ENCODE measurements around the gene ARHGEF4. TPM values are rescaled to one million over a fixed set of nuclear protein-coding genes. Genes with fewer than 3 reads are reported as not detected.

Gene ARHGEF4
- total and polyA plus RNA-seq, 5 donors from 2014 or later: 0.22 to 1.7 (median 0.48) TPM; not detected in 1

DNA sequence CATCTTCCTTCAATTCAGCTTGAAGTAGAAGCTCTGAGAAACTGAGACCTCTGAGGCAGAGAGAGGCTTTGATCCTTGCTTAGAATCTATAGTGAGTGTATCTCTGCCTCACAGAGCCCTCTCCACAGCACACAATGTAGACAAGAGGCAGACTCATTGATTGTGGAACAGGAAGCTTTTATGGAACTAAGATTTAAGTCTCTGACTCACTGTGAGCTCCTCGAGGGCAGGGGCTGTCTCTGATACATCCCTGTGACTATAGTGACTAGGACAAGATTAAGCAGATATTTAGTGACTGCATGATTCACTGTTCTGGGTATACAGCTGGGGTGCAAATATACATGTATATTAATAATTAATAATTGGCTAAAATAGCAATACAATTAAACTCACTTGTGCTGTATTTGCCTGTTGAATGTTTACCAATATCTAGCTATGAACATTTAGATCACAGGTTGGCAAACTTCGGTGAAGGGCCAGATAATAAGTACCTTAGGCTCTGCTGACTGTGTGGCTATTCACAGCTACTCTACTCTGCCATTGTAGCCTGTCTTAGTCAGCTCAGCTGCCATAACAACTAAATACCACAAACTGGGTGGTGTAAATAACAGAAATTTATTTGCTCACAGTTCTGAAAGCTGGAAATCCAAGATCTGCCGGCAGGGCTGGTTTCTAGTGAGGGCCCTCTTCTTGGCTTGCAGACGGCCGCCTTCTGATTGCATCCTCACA is 54.4 kb downstream of the ARHGEF4 start:
- DNase-seq: no peak
- Mint-ChIP-seq H3K27me3 (peaks cover 16% of the 10 kb centered on the region), H3K9me3 (peaks cover 0 to 5% (median 0%) of the 10 kb centered on the region in 7 donors), H3K4me3 (no peak overlapping the region), H3K36me3 (no peaks in the 10 kb centered on the region), H3K27ac (no peak overlapping the region), H3K4me1 (no peaks in the 10 kb centered on the region)
- Histone ChIP-seq H3K4me3 (ENCODE audit: low read depth, low read length) (no peak overlapping the region), H3K9me3 (ENCODE audit: control insufficient read depth in 2 of 2, low read length in 2 of 2) (no peaks in the 10 kb centered on the region), H3K36me3 (ENCODE audit: control insufficient read depth, insufficient read depth, low read length) (no peaks in the 10 kb centered on the region), H3K4me1 (ENCODE audit: control insufficient read depth, insufficient read depth, low read length, poor library complexity, severe bottlenecking) (no peaks in the 10 kb centered on the region), H3K27me3 (ENCODE audit: control insufficient read depth, insufficient read depth, low read length) (no peaks in the 10 kb centered on the region), H3K27ac (ENCODE audit: insufficient read depth, low read length, poor library complexity, severe bottlenecking) (no peak overlapping the region)
- ATAC-seq (ENCODE audit: low read depth in 2 of 2): no peak

DNA sequence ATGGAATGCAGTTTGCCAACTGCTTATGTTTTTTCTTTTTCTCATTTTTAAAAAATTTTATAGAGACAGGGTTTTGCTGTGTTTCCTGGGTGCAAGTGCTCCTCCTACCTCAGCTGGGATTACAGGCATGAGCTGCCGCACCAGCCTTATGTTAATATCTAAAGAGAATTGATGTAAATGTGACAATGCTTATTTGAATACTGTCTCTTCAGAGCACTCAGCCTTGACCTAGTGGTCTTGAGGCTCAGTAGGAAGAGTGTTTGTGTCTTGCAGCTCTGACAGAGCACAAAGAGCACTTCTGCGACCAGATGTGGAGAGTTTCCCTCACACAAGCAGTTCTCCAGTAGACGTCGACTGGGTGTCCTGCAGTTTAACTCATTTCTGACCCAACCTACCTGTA is 55.3 kb downstream of the ARHGEF4 start:
- Mint-ChIP-seq H3K4me1 (no peaks in the 10 kb centered on the region), H3K4me3 (no peak overlapping the region), H3K36me3 (no peaks in the 10 kb centered on the region), H3K27me3 (peaks cover 14% of the 10 kb centered on the region), H3K9me3 (peaks cover 0 to 5% (median 0%) of the 10 kb centered on the region in 7 donors), H3K27ac (no peak overlapping the region)
- ATAC-seq (ENCODE audit: low read depth in 2 of 2) (no peak), DNase-seq (no peak)
- Histone ChIP-seq H3K27ac (ENCODE audit: insufficient read depth, low read length, poor library complexity, severe bottlenecking) (no peak overlapping the region), H3K4me3 (ENCODE audit: low read depth, low read length) (no peak overlapping the region), H3K27me3 (ENCODE audit: control insufficient read depth, insufficient read depth, low read length) (no peaks in the 10 kb centered on the region), H3K9me3 (ENCODE audit: control insufficient read depth in 2 of 2, low read length in 2 of 2) (no peaks in the 10 kb centered on the region), H3K36me3 (ENCODE audit: control insufficient read depth, insufficient read depth, low read length) (no peaks in the 10 kb centered on the region), H3K4me1 (ENCODE audit: control insufficient read depth, insufficient read depth, low read length, poor library complexity, severe bottlenecking) (no peaks in the 10 kb centered on the region)

DNA sequence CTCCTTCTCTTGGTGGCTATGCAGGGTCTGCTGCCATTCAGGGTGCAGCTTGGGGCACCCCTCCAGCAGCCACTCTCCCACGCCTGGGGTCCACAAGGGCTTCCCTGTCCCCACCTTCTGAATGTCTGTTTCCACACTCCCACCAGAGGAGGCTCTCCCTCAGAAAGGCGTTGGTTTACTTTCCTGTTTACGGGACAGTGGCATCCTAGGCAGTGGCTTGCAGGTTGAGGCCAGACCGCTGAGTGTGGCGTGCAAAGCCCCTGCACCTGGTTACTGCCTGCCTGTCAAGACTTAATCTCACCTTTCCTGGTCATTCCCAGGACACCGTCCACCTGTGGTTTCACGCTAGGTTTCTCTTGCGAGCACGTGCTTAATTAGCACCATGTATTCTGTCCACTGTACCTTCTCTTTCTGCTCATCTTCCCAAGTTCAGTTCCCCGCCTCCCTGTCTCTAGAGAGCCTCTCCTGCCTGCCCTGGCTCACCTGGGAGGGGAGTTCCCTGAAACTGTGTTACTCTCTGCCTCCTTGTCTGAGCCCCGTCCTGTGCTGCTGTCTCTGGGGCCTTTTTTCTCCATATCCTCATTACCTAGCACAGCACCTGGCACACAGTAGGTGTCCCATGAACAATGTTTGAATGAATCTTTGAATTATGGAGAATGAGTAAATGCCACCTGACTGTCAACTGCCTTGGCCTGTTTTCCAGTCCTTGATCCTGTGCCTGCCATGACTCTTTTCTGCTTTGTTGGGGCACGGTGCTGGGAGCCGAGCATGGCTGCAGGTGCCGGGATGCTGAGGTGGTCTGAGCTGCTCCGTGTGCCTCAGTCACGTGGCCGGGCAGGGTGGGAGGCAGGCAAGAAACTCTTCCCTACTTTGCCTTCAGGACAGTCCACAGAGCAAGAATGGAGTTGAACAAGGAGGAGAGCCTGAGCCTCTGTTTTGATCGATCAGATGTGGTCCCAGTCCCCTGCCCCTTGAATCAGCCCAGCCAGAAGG is 56.4 kb downstream of the ARHGEF4 start:
- H3K27me3 Mint-ChIP-seq: peaks cover 14% of the 10 kb centered on the region
- H3K4me3 Mint-ChIP-seq: no peak overlapping the region
- Histone ChIP-seq H3K36me3 (ENCODE audit: control insufficient read depth, insufficient read depth, low read length) (no peaks in the 10 kb centered on the region), H3K27ac (ENCODE audit: insufficient read depth, low read length, poor library complexity, severe bottlenecking) (no peak overlapping the region), H3K27me3 (ENCODE audit: control insufficient read depth, insufficient read depth, low read length) (no peaks in the 10 kb centered on the region), H3K9me3 (ENCODE audit: control insufficient read depth in 2 of 2, low read length in 2 of 2) (no peaks in the 10 kb centered on the region), H3K4me1 (ENCODE audit: control insufficient read depth, insufficient read depth, low read length, poor library complexity, severe bottlenecking) (no peaks in the 10 kb centered on the region), H3K4me3 (ENCODE audit: low read depth, low read length) (no peak overlapping the region)
- DNase-seq (no peak), ATAC-seq (ENCODE audit: low read depth in 2 of 2) (no peak)
- H3K27ac Mint-ChIP-seq: peak overlapping the region in 1 of 3 donors; percentile 30
- no peaks in the 10 kb centered on the region for H3K36me3 Mint-ChIP-seq
- peaks cover 0 to 5% (median 0%) of the 10 kb centered on the region in 7 donors for H3K9me3 Mint-ChIP-seq
- no peaks in the 10 kb centered on the region for H3K4me1 Mint-ChIP-seq

DNA sequence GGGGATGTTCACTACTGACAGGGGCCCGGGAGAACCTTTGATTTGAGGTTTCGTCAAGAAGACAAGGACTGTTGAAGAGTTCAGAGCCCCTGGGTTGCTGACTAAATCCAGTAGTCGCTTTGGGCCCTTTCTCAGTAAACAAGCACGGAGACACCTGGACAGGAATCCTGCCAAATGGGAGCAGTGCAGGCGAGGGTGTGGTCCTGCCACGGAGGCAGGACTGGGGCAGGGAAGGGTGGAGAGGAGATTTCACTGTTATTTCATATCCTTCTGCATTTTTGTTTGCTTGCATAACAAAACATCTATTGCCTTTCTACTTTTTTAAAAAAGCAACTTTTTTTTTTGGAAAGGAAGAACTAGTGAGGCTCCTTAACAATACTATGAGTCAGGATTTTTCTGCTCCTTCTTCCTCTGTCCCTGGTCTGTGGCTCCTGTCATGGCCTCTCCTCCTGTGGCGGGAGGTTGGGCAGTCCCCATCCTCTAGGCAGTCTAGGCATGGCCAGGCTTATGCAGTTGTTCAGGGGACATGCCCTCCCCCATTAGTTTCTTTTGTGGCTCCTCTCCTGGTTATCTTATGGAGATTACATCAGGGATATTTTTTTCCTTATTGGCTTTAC is 57.7 kb downstream of the ARHGEF4 start:
- no peak for ATAC-seq (ENCODE audit: low read depth in 2 of 2)
- no peaks in the 10 kb centered on the region for H3K36me3 Mint-ChIP-seq
- H3K9me3 ChIP-seq (ENCODE audit: control insufficient read depth in 2 of 2, low read length in 2 of 2): no peaks in the 10 kb centered on the region

DNA sequence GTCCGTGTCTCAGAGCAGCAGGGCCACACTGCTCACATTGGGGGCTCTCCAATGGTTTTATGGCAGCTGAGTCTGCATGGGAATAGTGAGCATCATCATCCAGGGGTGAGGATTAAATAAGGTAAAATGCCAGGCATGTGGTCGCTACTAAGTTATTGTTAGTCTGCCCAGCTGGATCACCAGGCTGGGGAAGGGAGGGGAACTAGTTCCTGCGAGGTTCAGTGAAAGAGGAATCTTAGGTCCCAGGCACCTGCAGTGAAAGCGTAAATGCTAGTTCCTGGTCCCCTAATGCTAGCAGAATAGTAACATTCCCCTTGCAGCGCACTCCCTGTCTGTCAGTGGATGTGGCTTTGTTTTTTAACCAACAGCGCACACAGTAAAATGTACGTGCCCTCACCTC is 60.1 kb downstream of the ARHGEF4 start:
- Mint-ChIP-seq H3K27ac (no peak overlapping the region), H3K9me3 (peaks cover 0 to 5% (median 0%) of the 10 kb centered on the region in 7 donors), H3K4me1 (no peaks in the 10 kb centered on the region), H3K27me3 (peaks cover 8% of the 10 kb centered on the region), H3K4me3 (no peak overlapping the region), H3K36me3 (no peaks in the 10 kb centered on the region)
- DNase-seq (no peak), ATAC-seq (ENCODE audit: low read depth in 2 of 2) (no peak)
- Histone ChIP-seq H3K9me3 (ENCODE audit: control insufficient read depth in 2 of 2, low read length in 2 of 2) (no peaks in the 10 kb centered on the region), H3K27me3 (ENCODE audit: control insufficient read depth, insufficient read depth, low read length) (no peaks in the 10 kb centered on the region), H3K27ac (ENCODE audit: insufficient read depth, low read length, poor library complexity, severe bottlenecking) (no peak overlapping the region), H3K4me3 (ENCODE audit: low read depth, low read length) (no peak overlapping the region), H3K36me3 (ENCODE audit: control insufficient read depth, insufficient read depth, low read length) (no peaks in the 10 kb centered on the region), H3K4me1 (ENCODE audit: control insufficient read depth, insufficient read depth, low read length, poor library complexity, severe bottlenecking) (no peaks in the 10 kb centered on the region)

More for the DNA sequence above, 57.7 kb downstream of the ARHGEF4 start:
- H3K36me3 ChIP-seq (ENCODE audit: control insufficient read depth, insufficient read depth, low read length): no peaks in the 10 kb centered on the region
- H3K27me3 ChIP-seq (ENCODE audit: control insufficient read depth, insufficient read depth, low read length): no peaks in the 10 kb centered on the region
- Mint-ChIP-seq H3K27ac (no peak overlapping the region), H3K4me3 (no peak overlapping the region), H3K4me1 (no peaks in the 10 kb centered on the region), H3K27me3 (peaks cover 14% of the 10 kb centered on the region), H3K9me3 (peaks cover 0 to 5% (median 0%) of the 10 kb centered on the region in 7 donors)
- H3K4me3 ChIP-seq (ENCODE audit: low read depth, low read length): no peak overlapping the region
- H3K4me1 ChIP-seq (ENCODE audit: control insufficient read depth, insufficient read depth, low read length, poor library complexity, severe bottlenecking): no peaks in the 10 kb centered on the region
- no peak for DNase-seq
- no peak overlapping the region for H3K27ac ChIP-seq (ENCODE audit: insufficient read depth, low read length, poor library complexity, severe bottlenecking)

DNA sequence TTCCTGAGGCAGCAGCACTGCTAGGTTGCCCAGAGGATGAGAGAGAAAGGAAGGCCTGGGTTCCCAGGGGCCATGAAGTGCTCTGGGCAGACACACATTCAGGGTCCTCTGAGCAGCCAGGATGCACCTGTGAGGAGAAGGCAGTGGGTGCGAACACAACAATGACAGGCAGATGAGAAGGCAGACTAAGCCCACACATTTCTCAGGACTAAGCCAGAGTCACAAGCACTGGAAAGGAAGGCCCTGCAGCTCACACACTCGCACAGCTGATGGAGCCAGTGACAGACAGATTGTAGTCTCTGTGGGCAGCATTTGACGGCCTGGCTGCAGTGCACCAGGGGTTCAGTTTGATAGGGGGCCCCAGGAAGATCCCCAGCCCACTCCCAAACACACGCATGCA is 61.8 kb downstream of the ARHGEF4 start:
- Mint-ChIP-seq H3K9me3 (peaks cover 0 to 5% (median 0%) of the 10 kb centered on the region in 7 donors), H3K36me3 (no peaks in the 10 kb centered on the region), H3K27me3 (peaks cover 8% of the 10 kb centered on the region), H3K4me1 (no peaks in the 10 kb centered on the region), H3K27ac (no peak overlapping the region), H3K4me3 (no peak overlapping the region)
- no peaks in the 10 kb centered on the region for H3K9me3 ChIP-seq (ENCODE audit: control insufficient read depth in 2 of 2, low read length in 2 of 2)
- ATAC-seq (ENCODE audit: low read depth in 2 of 2): no peak
- no peak overlapping the region for H3K27ac ChIP-seq (ENCODE audit: insufficient read depth, low read length, poor library complexity, severe bottlenecking)
- no peaks in the 10 kb centered on the region for H3K36me3 ChIP-seq (ENCODE audit: control insufficient read depth, insufficient read depth, low read length)
- no peak for DNase-seq
- H3K4me3 ChIP-seq (ENCODE audit: low read depth, low read length): no peak overlapping the region
- no peaks in the 10 kb centered on the region for H3K4me1 ChIP-seq (ENCODE audit: control insufficient read depth, insufficient read depth, low read length, poor library complexity, severe bottlenecking)
- no peaks in the 10 kb centered on the region for H3K27me3 ChIP-seq (ENCODE audit: control insufficient read depth, insufficient read depth, low read length)

DNA sequence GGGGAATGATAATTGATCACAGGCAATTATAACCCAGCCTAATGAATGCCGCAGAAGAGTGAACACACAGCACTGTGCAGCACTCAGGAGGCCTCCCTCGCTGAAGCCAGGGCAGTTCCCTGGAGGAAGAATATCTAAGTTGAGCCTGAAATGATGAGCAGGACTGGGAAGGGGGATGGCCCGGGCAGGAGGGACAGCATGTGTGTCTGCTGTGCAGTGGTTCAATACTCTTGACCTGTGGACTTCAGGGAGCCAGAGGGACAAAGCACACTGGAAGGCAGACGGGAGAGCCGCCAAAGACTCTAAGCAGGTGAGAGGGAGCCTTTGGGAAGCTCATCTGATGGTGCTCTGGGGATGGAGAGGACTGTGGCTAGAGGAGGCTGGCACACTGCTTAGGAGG is 62.6 kb downstream of the ARHGEF4 start:
- DNase-seq (no peak), ATAC-seq (ENCODE audit: low read depth in 2 of 2) (no peak)
- Histone ChIP-seq H3K4me1 (ENCODE audit: control insufficient read depth, insufficient read depth, low read length, poor library complexity, severe bottlenecking) (no peaks in the 10 kb centered on the region), H3K36me3 (ENCODE audit: control insufficient read depth, insufficient read depth, low read length) (no peaks in the 10 kb centered on the region), H3K27ac (ENCODE audit: insufficient read depth, low read length, poor library complexity, severe bottlenecking) (no peak overlapping the region), H3K9me3 (ENCODE audit: control insufficient read depth in 2 of 2, low read length in 2 of 2) (no peaks in the 10 kb centered on the region), H3K4me3 (ENCODE audit: low read depth, low read length) (no peak overlapping the region), H3K27me3 (ENCODE audit: control insufficient read depth, insufficient read depth, low read length) (no peaks in the 10 kb centered on the region)
- Mint-ChIP-seq H3K9me3 (peaks cover 0 to 5% (median 0%) of the 10 kb centered on the region in 7 donors), H3K4me3 (no peak overlapping the region), H3K27ac (no peak overlapping the region), H3K27me3 (peaks cover 6% of the 10 kb centered on the region), H3K4me1 (no peaks in the 10 kb centered on the region), H3K36me3 (no peaks in the 10 kb centered on the region)
